ENCODE measurements around the gene HABP2. TPM values are rescaled to one million over a fixed set of nuclear protein-coding genes. Genes with fewer than 3 reads are reported as not detected.

The HABP2 gene
- total RNA-seq, 1 donor from 2014 or later = not detected

DNA sequence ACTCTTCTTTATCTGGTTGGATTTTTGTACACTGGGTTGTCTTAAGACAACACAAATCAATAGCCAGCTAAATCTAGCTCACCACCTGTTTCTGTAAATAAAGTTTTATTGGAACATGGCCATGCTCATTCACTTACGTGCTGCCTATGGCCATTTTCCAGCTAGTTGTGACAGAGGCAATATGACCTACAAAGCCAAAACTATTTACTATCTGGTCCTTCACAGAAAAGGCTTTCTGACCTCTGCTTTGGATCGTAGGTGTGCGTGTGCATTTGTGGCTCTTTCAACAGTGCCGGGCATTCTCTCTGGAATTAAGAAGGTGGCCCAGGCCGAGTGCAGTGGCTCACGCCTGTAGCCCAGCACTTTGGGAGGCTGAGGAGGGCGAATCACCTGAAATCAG, 65.5 kb downstream of the HABP2 start:
- no peaks in the 10 kb centered on the region for H3K4me1 ChIP-seq
- intact Hi-C loops (cut with DNase I) = no loop called here
- TF ChIP-seq, protein P1, sequence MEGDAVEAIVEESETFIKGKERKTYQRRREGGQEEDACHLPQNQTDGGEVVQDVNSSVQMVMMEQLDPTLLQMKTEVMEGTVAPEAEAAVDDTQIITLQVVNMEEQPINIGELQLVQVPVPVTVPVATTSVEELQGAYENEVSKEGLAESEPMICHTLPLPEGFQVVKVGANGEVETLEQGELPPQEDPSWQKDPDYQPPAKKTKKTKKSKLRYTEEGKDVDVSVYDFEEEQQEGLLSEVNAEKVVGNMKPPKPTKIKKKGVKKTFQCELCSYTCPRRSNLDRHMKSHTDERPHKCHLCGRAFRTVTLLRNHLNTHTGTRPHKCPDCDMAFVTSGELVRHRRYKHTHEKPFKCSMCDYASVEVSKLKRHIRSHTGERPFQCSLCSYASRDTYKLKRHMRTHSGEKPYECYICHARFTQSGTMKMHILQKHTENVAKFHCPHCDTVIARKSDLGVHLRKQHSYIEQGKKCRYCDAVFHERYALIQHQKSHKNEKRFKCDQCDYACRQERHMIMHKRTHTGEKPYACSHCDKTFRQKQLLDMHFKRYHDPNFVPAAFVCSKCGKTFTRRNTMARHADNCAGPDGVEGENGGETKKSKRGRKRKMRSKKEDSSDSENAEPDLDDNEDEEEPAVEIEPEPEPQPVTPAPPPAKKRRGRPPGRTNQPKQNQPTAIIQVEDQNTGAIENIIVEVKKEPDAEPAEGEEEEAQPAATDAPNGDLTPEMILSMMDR (IDR thresholded peaks at IDR 0.05) = no peak
- H3K36me3 ChIP-seq = no peaks in the 10 kb centered on the region
- H3K9me3 ChIP-seq = no peaks in the 10 kb centered on the region
- no peak for DNase-seq (ENCODE audit: low spot score in 2 of 2)
- H3K4me3 ChIP-seq = no peak overlapping the region
- no peaks in the 10 kb centered on the region for H3K27me3 ChIP-seq
- no peak overlapping the region for H3K27ac ChIP-seq

DNA sequence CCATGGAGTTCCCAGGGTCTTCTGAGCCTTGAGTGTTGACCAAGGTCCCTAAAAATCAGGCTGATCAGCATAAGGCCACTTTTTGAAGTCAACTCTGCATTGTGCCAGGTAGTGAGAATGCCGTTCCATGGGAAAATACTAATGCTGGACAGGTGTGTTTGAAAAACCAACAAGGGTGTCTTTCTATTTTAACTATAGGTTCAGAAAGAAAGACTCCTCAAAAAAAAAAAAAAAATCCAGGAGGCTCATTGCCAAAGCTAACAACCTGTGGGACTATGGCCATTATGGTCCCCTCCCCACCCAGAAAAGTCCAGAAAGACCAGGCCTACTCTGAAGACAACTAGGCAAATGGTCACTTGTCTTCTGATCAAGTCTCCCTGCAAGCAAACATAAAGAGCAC, 66.5 kb downstream of the HABP2 start:
- intact Hi-C loops (cut with DNase I) = no loop called here
- TF ChIP-seq, protein P1 (IDR thresholded peaks at IDR 0.05) = no peak
- Histone ChIP-seq H3K9me3 (no peaks in the 10 kb centered on the region), H3K27ac (no peak overlapping the region), H3K27me3 (no peaks in the 10 kb centered on the region), H3K36me3 (no peaks in the 10 kb centered on the region), H3K4me1 (no peaks in the 10 kb centered on the region), H3K4me3 (no peak overlapping the region)
- no peak for DNase-seq (ENCODE audit: low spot score in 2 of 2)

DNA sequence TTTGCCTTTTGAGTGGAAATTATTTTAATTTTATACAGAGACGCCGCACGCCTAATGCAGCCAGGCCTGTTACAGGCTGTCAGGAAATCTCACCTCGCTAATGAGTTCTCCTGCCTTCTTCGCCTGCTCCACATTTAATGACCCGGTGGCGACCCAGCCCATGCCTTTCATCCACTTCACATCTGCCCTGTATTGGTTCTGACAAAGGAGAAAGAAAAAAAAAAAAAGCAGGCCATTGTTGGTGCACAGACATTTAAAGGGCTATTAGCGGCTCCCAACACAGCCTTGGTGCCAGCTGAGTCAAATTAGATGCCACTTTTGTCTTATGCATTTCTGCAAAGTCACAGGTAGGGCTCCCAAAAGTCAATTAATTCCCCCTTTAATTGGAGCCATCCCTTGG, 67.7 kb downstream of the HABP2 start:
- TF ChIP-seq, protein P1 (IDR thresholded peaks at IDR 0.05) = no peak
- no peaks in the 10 kb centered on the region for H3K4me1 ChIP-seq
- H3K36me3 ChIP-seq = no peaks in the 10 kb centered on the region
- intact Hi-C loops (cut with DNase I) = no loop called here
- no peak for DNase-seq (ENCODE audit: low spot score in 2 of 2)
- H3K27ac ChIP-seq = no peak overlapping the region
- no peaks in the 10 kb centered on the region for H3K9me3 ChIP-seq
- H3K27me3 ChIP-seq = no peaks in the 10 kb centered on the region
- no peak overlapping the region for H3K4me3 ChIP-seq

DNA sequence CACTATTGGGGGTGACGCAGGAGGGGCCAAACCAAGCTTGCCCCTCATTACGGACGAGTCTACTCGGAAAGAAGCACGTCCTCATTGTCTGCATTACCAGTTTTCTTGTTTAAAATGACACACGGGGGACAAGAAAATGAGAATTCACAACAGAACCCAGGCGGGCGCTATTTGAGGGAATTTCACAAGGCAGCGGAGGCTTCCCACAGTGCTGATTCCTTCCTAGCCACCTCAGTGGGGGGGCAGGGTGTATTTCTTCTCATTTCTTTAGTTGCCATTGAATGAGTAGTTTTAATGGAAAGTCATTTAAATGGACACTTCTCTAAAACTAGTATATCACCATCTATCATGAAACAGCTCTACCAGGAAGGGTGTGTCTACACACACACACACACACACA, 68.1 kb downstream of the HABP2 start:
- no peaks in the 10 kb centered on the region for H3K4me1 ChIP-seq
- H3K36me3 ChIP-seq = no peaks in the 10 kb centered on the region
- no peaks in the 10 kb centered on the region for H3K9me3 ChIP-seq
- no peaks in the 10 kb centered on the region for H3K27me3 ChIP-seq
- no peak overlapping the region for H3K4me3 ChIP-seq
- no peak for DNase-seq (ENCODE audit: low spot score in 2 of 2)
- no peak overlapping the region for H3K27ac ChIP-seq
- intact Hi-C loops (cut with DNase I) = no loop called here
- TF ChIP-seq, protein P1 (IDR thresholded peaks at IDR 0.05) = no peak

DNA sequence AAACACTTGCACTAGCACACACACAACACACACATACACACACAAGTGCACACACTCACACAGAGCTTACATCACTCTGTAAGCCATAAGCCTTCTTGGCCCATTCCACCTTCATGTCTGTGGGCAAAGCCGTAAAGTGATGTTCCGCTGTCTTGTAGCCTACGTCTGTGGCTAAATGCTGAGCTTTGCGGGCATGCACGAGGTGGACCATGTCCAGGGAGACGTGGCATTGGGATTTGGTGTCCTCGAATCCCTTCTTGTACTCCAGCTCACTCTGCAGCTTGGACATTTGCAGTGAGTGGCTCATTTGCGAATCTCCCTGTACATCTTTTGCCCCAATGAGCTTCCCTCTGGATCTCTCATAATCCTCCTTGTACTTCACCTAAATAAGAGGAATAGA, 68.9 kb downstream of the HABP2 start:
- TF ChIP-seq, protein P1 (IDR thresholded peaks at IDR 0.05) = no peak
- Histone ChIP-seq H3K9me3 (no peaks in the 10 kb centered on the region), H3K36me3 (no peaks in the 10 kb centered on the region), H3K27ac (no peak overlapping the region), H3K4me1 (no peaks in the 10 kb centered on the region), H3K27me3 (no peaks in the 10 kb centered on the region), H3K4me3 (no peak overlapping the region)
- DNase-seq (ENCODE audit: low spot score in 2 of 2) = no peak
- intact Hi-C loops (cut with DNase I) = no loop called here

DNA sequence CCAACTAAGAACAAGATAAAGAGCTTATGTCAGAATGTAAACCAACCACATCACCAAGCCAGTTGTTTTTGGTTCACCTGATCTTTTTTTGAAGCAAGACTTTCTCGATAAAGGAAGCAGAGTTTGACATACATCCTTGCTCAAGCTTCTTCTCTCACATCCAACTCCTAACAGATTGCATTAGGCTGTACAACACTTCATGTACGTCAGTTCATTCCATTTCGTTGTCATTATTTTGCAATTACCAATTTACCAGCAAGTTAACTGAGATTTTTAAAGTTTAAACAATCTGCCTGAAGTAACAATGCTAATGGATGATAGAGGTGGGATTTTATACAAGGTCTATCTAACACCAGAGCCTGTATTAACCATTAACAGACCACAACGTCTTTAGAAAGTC, 70.0 kb downstream of the HABP2 start:
- Histone ChIP-seq H3K9me3 (no peaks in the 10 kb centered on the region), H3K27ac (no peak overlapping the region), H3K36me3 (no peaks in the 10 kb centered on the region), H3K4me1 (no peaks in the 10 kb centered on the region), H3K27me3 (no peaks in the 10 kb centered on the region), H3K4me3 (no peak overlapping the region)
- intact Hi-C loops (cut with DNase I) = no loop called here
- DNase-seq (ENCODE audit: low spot score in 2 of 2) = no peak
- TF ChIP-seq, protein P1 (IDR thresholded peaks at IDR 0.05) = no peak

Data from ascending aorta (tissue), 2 donors.